Liver (tissue), 9 donors: Measurements from ENCODE around the gene SRD5A1. TPM values are rescaled to one million over a fixed set of nuclear protein-coding genes. Genes with fewer than 3 reads are reported as not detected.

Source experiments
- DNase-seq: peaks from one replicate; pipeline ENCODE4 v3.0.0-alpha.2; 2017; ENCODE audit warnings: low spot score
- H3K27ac ChIP-seq, 2 donors: one replicate each; pipeline ENCODE4 v1.7.0; 2013; ENCODE audit warnings: inconsistent platforms in 2 of 2, low read length in 2 of 2, control low read depth in 1 of 2, low read depth in 1 of 2, mild to moderate bottlenecking in 1 of 2
- H3K27me3 ChIP-seq, 4 donors: one replicate each; pipeline versions ENCODE4 v1.6.1 to v1.7.0; 2013; ENCODE audit warnings: low read length in 3 of 4, inconsistent platforms in 1 of 4, mild to moderate bottlenecking in 1 of 4, moderate library complexity in 1 of 4; ENCODE audit not compliant: control insufficient read depth in 4 of 4, insufficient read depth in 4 of 4
- H3K36me3 ChIP-seq, 4 donors: one replicate each; pipeline versions ENCODE4 v1.6.1 to v1.7.0; 2013; ENCODE audit warnings: low read length in 3 of 4, mild to moderate bottlenecking in 3 of 4, low read depth in 1 of 4, moderate library complexity in 1 of 4; ENCODE audit not compliant: control insufficient read depth in 4 of 4, insufficient read depth in 3 of 4
- H3K4me1 ChIP-seq, 4 donors: one replicate each; pipeline versions ENCODE4 v1.6.1 to v1.7.0; 2013; ENCODE audit warnings: low read length in 3 of 4, mild to moderate bottlenecking in 3 of 4, moderate library complexity in 1 of 4; ENCODE audit not compliant: control insufficient read depth in 4 of 4, insufficient read depth in 4 of 4
- H3K4me3 ChIP-seq, 3 donors: one replicate each; pipeline versions ENCODE4 v1.6.1 to v1.7.0; 2013; ENCODE audit warnings: low read length in 3 of 3, control low read depth in 1 of 3, low read depth in 1 of 3, mild to moderate bottlenecking in 1 of 3
- H3K9ac ChIP-seq, 2 donors: one replicate each; pipeline ENCODE4 v1.7.0; 2013; ENCODE audit warnings: low read length in 2 of 2, mild to moderate bottlenecking in 2 of 2, moderate library complexity in 2 of 2, control low read depth in 1 of 2, low read depth in 1 of 2
- H3K9me3 ChIP-seq, 4 donors: one replicate each; pipeline versions ENCODE4 v1.6.1 to v1.7.0; 2013; ENCODE audit warnings: low read length in 3 of 4; ENCODE audit not compliant: control insufficient read depth in 4 of 4
- CTCF ChIP-seq: fragments of 150-350 bp; IDR thresholded peaks from 2 replicates; pipeline ENCODE4 v1.5.1; 2017; ENCODE audit warnings: improper control_type of control experiment, low read depth, low read length; ENCODE audit not compliant: missing input control
- EGR1 ChIP-seq, 2 donors: IDR thresholded peaks; 2 replicates each; pipeline ENCODE4 v1.6.1; 2016 to 2018; ENCODE audit warnings: antibody characterized with exemption in 2 of 2, low read depth in 2 of 2
- FOXA1 ChIP-seq: IDR thresholded peaks from 2 replicates; pipeline ENCODE4 v1.6.1; 2016; ENCODE audit warnings: antibody characterized with exemption
- FOXA2 ChIP-seq: IDR thresholded peaks from 2 replicates; pipeline ENCODE4 v1.6.1; 2016; ENCODE audit warnings: antibody characterized with exemption
- HNF4A ChIP-seq, 2 donors: conservative IDR thresholded peaks; 2 replicates each; pipeline ENCODE4 v1.6.1; 2016; ENCODE audit warnings: antibody characterized with exemption in 2 of 2, mild to moderate bottlenecking in 2 of 2
- JUND ChIP-seq, 2 donors: IDR thresholded peaks; 2 replicates each; pipeline ENCODE4 v1.6.1; 2016; ENCODE audit warnings: antibody characterized with exemption in 2 of 2
- NR2F2 ChIP-seq: IDR thresholded peaks from 2 replicates; pipeline ENCODE4 v1.6.1; 2016; ENCODE audit warnings: antibody characterized with exemption
- RAD21 ChIP-seq, 2 donors: IDR thresholded peaks; 2 replicates each; pipeline ENCODE4 v1.6.1; 2016; ENCODE audit warnings: antibody characterized with exemption in 2 of 2, mild to moderate bottlenecking in 2 of 2
- RXRA ChIP-seq, 2 donors: IDR thresholded peaks; 2 replicates each; pipeline ENCODE4 v1.6.1; 2017 to 2018; ENCODE audit warnings: antibody characterized with exemption in 2 of 2, mild to moderate bottlenecking in 1 of 2
- SP1 ChIP-seq: IDR thresholded peaks from 2 replicates; pipeline ENCODE4 v1.6.1; 2018; ENCODE audit warnings: antibody characterized with exemption, mild to moderate bottlenecking
- TAF1 ChIP-seq: conservative IDR thresholded peaks from 2 replicates; pipeline ENCODE4 v1.6.1; 2016; ENCODE audit warnings: antibody characterized with exemption, mild to moderate bottlenecking
- YY1 ChIP-seq: IDR thresholded peaks from 2 replicates; pipeline ENCODE4 v1.6.1; 2016; ENCODE audit warnings: antibody characterized with exemption, mild to moderate bottlenecking
- WGBS: extraction: QIAGEN DNeasy Blood & Tissue Kit; methylation state at CpG from one replicate; pipeline ENCODE4 v1.1.7; 2013; 5-methylcytosine and 5-hydroxymethylcytosine counted together
- polyA plus RNA-seq, 2 donors: library from polyadenylated mRNA; stranded (reverse) in 1 of 2; unstranded in 1 of 2; fragments of 200-250 nt in 1 of 2; fragments of >200 nt in 1 of 2; fragmentation: Nextera tagmentation in 1 of 2; extraction: Ambion mirVana in 1 of 2; gene quantifications; one replicate each; pipeline versions ENCODE4 v1.2.1 to v1.2.3, GENCODE V29; 2013 to 2015
- total RNA-seq, 2 donors: library from RNA; depleted of rRNA; stranded (reverse); fragments of >200 nt; gene quantifications; one replicate each; pipeline ENCODE4 v1.2.3, GENCODE V29; 2014
- TF ChIP-seq, protein P1 (sequence below): IDR thresholded peaks from 2 replicates; pipeline ENCODE4 v1.6.1; 2016; ENCODE audit warnings: antibody characterized with exemption
- TF ChIP-seq, protein P2 (sequence below): IDR thresholded peaks from 2 replicates; pipeline ENCODE4 v1.6.1; 2016; ENCODE audit warnings: antibody characterized with exemption
- TF ChIP-seq, protein P3 (sequence below): IDR thresholded peaks from 2 replicates; pipeline ENCODE4 v1.6.1; 2016; ENCODE audit warnings: antibody characterized with exemption, mild to moderate bottlenecking
- donor health status: healthy.
- donor health status: healthy.
- donor health status: healthy.
- donor health status: healthy.
- donor health status: healthy.

The SRD5A1 gene
- total and polyA plus RNA-seq, 4 donors = 6.3 to 87.0 (median 47.7) TPM

DNA sequence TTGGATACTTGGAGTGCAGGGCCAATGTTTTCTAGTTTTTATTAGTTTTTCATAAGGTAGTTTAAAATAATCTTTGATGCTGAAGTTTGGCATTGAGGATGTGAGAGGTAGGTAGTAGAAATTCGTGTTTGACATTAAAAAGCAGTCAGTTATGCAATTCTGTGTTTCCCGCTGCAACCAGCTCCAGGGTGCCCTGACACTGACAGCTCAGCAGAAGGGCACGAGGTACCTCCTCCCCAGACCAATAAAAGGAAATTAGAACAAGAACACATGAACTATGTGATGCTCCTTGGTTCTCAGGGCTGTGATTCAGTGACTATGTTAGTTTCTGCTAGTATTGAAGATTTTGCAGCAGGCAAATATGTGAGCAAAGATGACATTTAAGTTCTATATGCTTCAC lies 40.6 kb upstream of the SRD5A1 start (continued):
- TF ChIP-seq NR2F2 (no peak), SP1 (peak; percentile 63), FOXA2 (no peak), JUND (IDR thresholded peaks at IDR 0.05) (peak in 1 of 2 donors; percentile 40), YY1 (peak; percentile 39), FOXA1 (no peak), CTCF (no peak)
- TF ChIP-seq, protein P1, sequence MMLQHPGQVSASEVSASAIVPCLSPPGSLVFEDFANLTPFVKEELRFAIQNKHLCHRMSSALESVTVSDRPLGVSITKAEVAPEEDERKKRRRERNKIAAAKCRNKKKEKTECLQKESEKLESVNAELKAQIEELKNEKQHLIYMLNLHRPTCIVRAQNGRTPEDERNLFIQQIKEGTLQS = peak; percentile 45
- TF ChIP-seq, protein P2, sequence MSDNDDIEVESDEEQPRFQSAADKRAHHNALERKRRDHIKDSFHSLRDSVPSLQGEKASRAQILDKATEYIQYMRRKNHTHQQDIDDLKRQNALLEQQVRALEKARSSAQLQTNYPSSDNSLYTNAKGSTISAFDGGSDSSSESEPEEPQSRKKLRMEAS = peak; percentile 66

DNA sequence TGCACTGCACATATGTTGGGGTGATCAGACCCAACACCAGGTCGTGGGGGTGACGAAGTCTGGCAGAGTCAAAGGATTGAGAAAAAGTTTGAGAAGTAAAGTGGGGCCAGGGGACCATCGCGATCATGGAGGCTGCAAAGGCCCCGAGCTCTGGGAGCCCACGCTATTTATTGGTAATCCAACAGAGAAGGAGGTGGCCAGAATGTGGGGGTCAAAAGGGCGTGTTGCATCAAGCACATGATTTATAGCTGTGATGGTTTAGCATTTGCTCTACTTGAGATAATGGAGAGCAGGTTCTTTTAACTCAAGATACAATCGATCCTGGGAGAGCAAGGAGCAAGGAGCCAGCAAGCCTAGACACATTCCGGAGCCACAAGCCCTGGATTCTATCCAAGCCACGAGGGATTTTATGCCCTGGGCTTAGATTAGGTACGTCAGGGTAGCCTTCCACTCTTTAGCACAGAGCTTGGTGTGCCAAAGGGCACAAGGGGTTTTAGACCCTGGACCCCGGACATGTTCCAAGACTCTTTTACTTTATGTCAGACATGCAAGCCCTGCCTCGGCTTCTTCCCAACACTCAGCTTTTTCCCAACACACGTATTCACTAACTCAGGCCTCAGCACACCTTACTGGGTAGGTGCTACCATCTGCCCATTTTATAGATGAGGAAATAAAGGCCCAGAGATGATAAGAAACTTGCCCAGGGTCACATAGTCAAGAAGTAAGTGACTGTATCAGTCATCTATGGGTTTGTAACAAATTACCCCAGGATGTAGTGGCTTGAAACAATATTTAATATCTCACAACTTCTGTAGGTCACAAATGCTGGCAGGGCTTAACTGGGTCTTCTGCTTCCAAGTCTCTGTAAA lies 39.9 kb upstream of the SRD5A1 start:
- no peak for DNase-seq
- Histone ChIP-seq H3K9ac (peak overlapping the region in 1 of 2 donors; percentile 87), H3K4me3 (no peak overlapping the region), H3K4me1 (peaks cover 14 to 82% (median 48%) of the 10 kb centered on the region in 4 donors), H3K9me3 (no peaks in the 10 kb centered on the region), H3K36me3 (peaks cover 0 to under 1% (median under 1%) of the 10 kb centered on the region in 4 donors), H3K27ac (peak overlapping the region; percentile 92 to 96), H3K27me3 (no peaks in the 10 kb centered on the region)
- TF ChIP-seq HNF4A (conservative IDR thresholded peaks at IDR 0.05) = peak; percentile 46 to 54
- no peak for TF ChIP-seq RAD21 (IDR thresholded peaks at IDR 0.05)
- 50% methylated on average over 14 of the region's 14 CpGs for WGBS

DNA sequence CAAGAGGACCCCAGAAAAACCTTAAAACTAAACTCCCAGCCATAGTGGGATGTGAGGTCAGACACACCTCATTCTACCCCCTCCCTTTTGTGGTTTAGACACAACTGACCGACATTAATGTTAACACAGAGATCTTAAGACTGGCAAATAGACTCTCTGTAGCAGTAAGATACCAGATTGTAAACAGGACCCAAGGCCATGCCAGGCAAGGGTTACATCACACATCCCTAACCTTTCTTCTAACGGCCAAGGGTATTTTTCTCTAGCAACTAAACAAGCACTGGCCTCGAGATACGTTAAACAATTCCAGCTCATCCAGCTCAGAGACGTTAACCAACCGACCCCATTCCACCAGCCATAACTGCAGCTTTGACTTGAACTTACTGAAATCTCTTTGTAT lies 39.2 kb upstream of the SRD5A1 start:
- WGBS = 31% methylated on average over 6 of the region's 6 CpGs
- no peak for DNase-seq
- H3K9me3 ChIP-seq = no peaks in the 10 kb centered on the region
- peaks cover 0 to 7% (median 4%) of the 10 kb centered on the region in 4 donors for H3K36me3 ChIP-seq
- peaks cover 14 to 80% (median 51%) of the 10 kb centered on the region in 4 donors for H3K4me1 ChIP-seq
- no peaks in the 10 kb centered on the region for H3K27me3 ChIP-seq
- TF ChIP-seq EGR1 (IDR thresholded peaks at IDR 0.05; ENCODE audit: low read depth in 2 of 2) = no peak
- peak; percentile 32 for TF ChIP-seq SP1
- TF ChIP-seq, protein P3, sequence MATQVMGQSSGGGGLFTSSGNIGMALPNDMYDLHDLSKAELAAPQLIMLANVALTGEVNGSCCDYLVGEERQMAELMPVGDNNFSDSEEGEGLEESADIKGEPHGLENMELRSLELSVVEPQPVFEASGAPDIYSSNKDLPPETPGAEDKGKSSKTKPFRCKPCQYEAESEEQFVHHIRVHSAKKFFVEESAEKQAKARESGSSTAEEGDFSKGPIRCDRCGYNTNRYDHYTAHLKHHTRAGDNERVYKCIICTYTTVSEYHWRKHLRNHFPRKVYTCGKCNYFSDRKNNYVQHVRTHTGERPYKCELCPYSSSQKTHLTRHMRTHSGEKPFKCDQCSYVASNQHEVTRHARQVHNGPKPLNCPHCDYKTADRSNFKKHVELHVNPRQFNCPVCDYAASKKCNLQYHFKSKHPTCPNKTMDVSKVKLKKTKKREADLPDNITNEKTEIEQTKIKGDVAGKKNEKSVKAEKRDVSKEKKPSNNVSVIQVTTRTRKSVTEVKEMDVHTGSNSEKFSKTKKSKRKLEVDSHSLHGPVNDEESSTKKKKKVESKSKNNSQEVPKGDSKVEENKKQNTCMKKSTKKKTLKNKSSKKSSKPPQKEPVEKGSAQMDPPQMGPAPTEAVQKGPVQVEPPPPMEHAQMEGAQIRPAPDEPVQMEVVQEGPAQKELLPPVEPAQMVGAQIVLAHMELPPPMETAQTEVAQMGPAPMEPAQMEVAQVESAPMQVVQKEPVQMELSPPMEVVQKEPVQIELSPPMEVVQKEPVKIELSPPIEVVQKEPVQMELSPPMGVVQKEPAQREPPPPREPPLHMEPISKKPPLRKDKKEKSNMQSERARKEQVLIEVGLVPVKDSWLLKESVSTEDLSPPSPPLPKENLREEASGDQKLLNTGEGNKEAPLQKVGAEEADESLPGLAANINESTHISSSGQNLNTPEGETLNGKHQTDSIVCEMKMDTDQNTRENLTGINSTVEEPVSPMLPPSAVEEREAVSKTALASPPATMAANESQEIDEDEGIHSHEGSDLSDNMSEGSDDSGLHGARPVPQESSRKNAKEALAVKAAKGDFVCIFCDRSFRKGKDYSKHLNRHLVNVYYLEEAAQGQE = no peak
- TF ChIP-seq, protein P2 = peak; percentile 7
- peak; percentile 51 for TF ChIP-seq FOXA2
- TF ChIP-seq CTCF = no peak
- peak in 1 of 2 donors; percentile 16 for TF ChIP-seq JUND (IDR thresholded peaks at IDR 0.05)
- no peak for TF ChIP-seq TAF1
- peak; percentile 23 to 63 for TF ChIP-seq HNF4A (conservative IDR thresholded peaks at IDR 0.05)
- TF ChIP-seq YY1 = no peak
- TF ChIP-seq FOXA1 = peak; percentile 27
- peak; percentile 31 to 76 for TF ChIP-seq RXRA (IDR thresholded peaks at IDR 0.05)
- H3K4me3 ChIP-seq = no peak overlapping the region
- peak overlapping the region in 1 of 2 donors; percentile 87 for H3K9ac ChIP-seq
- H3K27ac ChIP-seq = peak overlapping the region; percentile 92 to 96
